NCI-H146 (cell line): ENCODE data around the gene ACO2.
"Not testable (repeated sequence)": the region's sequence is repeated elsewhere in the genome, so short reads cannot be mapped to it uniquely, and the experiment has no call there.

ENCODE experiments used
- DNase-seq: peaks from one replicate; lab custom pipeline; 2025; lab: John Stamatoyannopoulos, UW

Gene ACO2

GRCh38 chr22:41568811-41569210 lies 99.9 kb downstream of the ACO2 start:
- DNase-seq: no peak

GRCh38 chr22:41570221-41570620 lies 101.3 kb downstream of the ACO2 start:
- no peak for DNase-seq

- no peak for DNase-seq
These were observed 102.9 kb downstream of the ACO2 start for GRCh38 chr22:41571786-41572185.

GRCh38 chr22:41572305-41572704 lies 103.4 kb downstream of the ACO2 start:
- not testable (repeated sequence) for DNase-seq

GRCh38 chr22:41573677-41574076 lies 104.8 kb downstream of the ACO2 start:
- DNase-seq: no peak

GRCh38 chr22:41574847-41575381 lies 106.0 kb downstream of the ACO2 start:
- no peak for DNase-seq

- DNase-seq: no peak
These were observed 106.6 kb downstream of the ACO2 start for GRCh38 chr22:41575533-41575932.

- DNase-seq: no peak
These were observed 108.0 kb downstream of the ACO2 start for GRCh38 chr22:41576877-41577276.

- DNase-seq: no peak
These were observed 109.2 kb downstream of the ACO2 start for GRCh38 chr22:41578114-41578513.
